Urinary bladder (tissue), 4 donors: ENCODE results near the gene LMNA. TPM values are rescaled to one million over a fixed set of nuclear protein-coding genes. Genes with fewer than 3 reads are reported as not detected.
A peak's percentile ranks its signal among the peaks of the same experiment; 100 is the strongest.
"Not testable (repeated sequence)": the region's sequence is repeated elsewhere in the genome, so short reads cannot be mapped to it uniquely, and the experiment has no call there.

Source experiments
- DNase-seq: peaks from one replicate; pipeline ENCODE4 v3.0.0-alpha.2; 2015; ENCODE audit errors: extremely low spot score
- H3K27ac ChIP-seq: one replicate; pipeline ENCODE4 v1.5.1; 2013; ENCODE audit warnings: low read depth, mild to moderate bottlenecking, moderate library complexity
- H3K36me3 ChIP-seq: one replicate; pipeline ENCODE4 v1.6.1; 2013; ENCODE audit warnings: mild to moderate bottlenecking, moderate library complexity; ENCODE audit not compliant: insufficient read depth
- H3K4me1 ChIP-seq: one replicate; pipeline ENCODE4 v1.6.1; 2013; ENCODE audit warnings: mild to moderate bottlenecking, moderate library complexity; ENCODE audit not compliant: insufficient read depth
- H3K4me3 ChIP-seq: one replicate; pipeline ENCODE4 v1.5.1; 2013; ENCODE audit warnings: low read depth, low read length
- WGBS: extraction: QIAGEN DNeasy Blood & Tissue Kit; methylation state at CpG from one replicate; pipeline ENCODE4 v1.1.7; 2013; 5-methylcytosine and 5-hydroxymethylcytosine counted together
- polyA plus RNA-seq: library from polyadenylated mRNA; stranded (reverse); fragments of 200-250 nt; gene quantifications from one replicate; pipeline ENCODE4 v1.2.3, GENCODE V29; 2013
- total RNA-seq: library from RNA; depleted of rRNA; stranded (reverse); fragments of >200 nt; gene quantifications from one replicate; pipeline ENCODE4 v1.2.3, GENCODE V29; 2014
- donor health status: healthy with polysubstance abuse.
- donor health status: healthy.

The LMNA gene
- 224 TPM for total RNA-seq
- polyA plus RNA-seq = 306 TPM

- WGBS = under 1% methylated on average over 37 of the region's 37 CpGs
- H3K36me3 ChIP-seq = no peaks in the 10 kb centered on the region
- no peaks in the 10 kb centered on the region for H3K4me1 ChIP-seq
- H3K27ac ChIP-seq = peak within 1 kb of the TSS; percentile 95
- DNase-seq = no peak
- H3K4me3 ChIP-seq = peak within 1 kb of the TSS; percentile 96
Observed at GRCh38 chr1:156114101-156114918, at the start of gene LMNA. LMNA (plus strand) TSS chr1:156114711; CDS start chr1:156114919, 208 bp downstream.

GRCh38 chr1:156065212-156065611 is 49.3 kb upstream of the LMNA start:
- 88% methylated on average over 3 of the region's 3 CpGs for WGBS
- no peaks in the 10 kb centered on the region for H3K4me1 ChIP-seq
- no peaks in the 10 kb centered on the region for H3K36me3 ChIP-seq
- no peak overlapping the region for H3K27ac ChIP-seq
- DNase-seq = no peak
- no peak overlapping the region for H3K4me3 ChIP-seq

- Histone ChIP-seq H3K27ac (no peak overlapping the region), H3K4me3 (no peak overlapping the region), H3K36me3 (no peaks in the 10 kb centered on the region), H3K4me1 (no peaks in the 10 kb centered on the region)
- 69% methylated on average over 16 of the region's 16 CpGs for WGBS
- DNase-seq = no peak
Observed at GRCh38 chr1:156065871-156066270, 48.6 kb upstream of the LMNA start.

GRCh38 chr1:156067262-156067661 is 47.2 kb upstream of the LMNA start:
- Histone ChIP-seq H3K4me1 (no peaks in the 10 kb centered on the region), H3K4me3 (no peak overlapping the region), H3K36me3 (no peaks in the 10 kb centered on the region), H3K27ac (no peak overlapping the region)
- DNase-seq = no peak
- 87% methylated on average over 2 of the region's 2 CpGs for WGBS

GRCh38 chr1:156069490-156070455 is 44.7 kb upstream of the LMNA start:
- Histone ChIP-seq H3K27ac (no peak overlapping the region), H3K4me3 (no peak overlapping the region), H3K4me1 (no peaks in the 10 kb centered on the region), H3K36me3 (no peaks in the 10 kb centered on the region)
- DNase-seq = no peak
- WGBS = 78% methylated on average over 3 of the region's 3 CpGs

- no peak overlapping the region for H3K27ac ChIP-seq
- 48% methylated on average over 4 of the region's 4 CpGs for WGBS
- no peak overlapping the region for H3K4me3 ChIP-seq
- H3K36me3 ChIP-seq = no peaks in the 10 kb centered on the region
- DNase-seq = no peak
- H3K4me1 ChIP-seq = no peaks in the 10 kb centered on the region
Observed at GRCh38 chr1:156070548-156070947, 44.0 kb upstream of the LMNA start.

- WGBS = 87% methylated on average over 7 of the region's 7 CpGs
- not testable (repeated sequence) for H3K4me3 ChIP-seq, H3K27ac ChIP-seq, H3K4me1 ChIP-seq, H3K36me3 ChIP-seq, DNase-seq
Observed at GRCh38 chr1:156071332-156071816, 43.1 kb upstream of the LMNA start.

- H3K36me3 ChIP-seq = no peaks in the 10 kb centered on the region
- no peaks in the 10 kb centered on the region for H3K4me1 ChIP-seq
- no peak overlapping the region for H3K4me3 ChIP-seq
- no peak overlapping the region for H3K27ac ChIP-seq
- 51% methylated on average over 6 of the region's 6 CpGs for WGBS
- DNase-seq = no peak
Observed at GRCh38 chr1:156072251-156072650, 42.3 kb upstream of the LMNA start.

- no peak overlapping the region for H3K4me3 ChIP-seq
- DNase-seq = no peak
- WGBS = 30% methylated on average over 1 of the region's 1 CpG
- no peaks in the 10 kb centered on the region for H3K36me3 ChIP-seq
- H3K4me1 ChIP-seq = no peaks in the 10 kb centered on the region
- H3K27ac ChIP-seq = no peak overlapping the region
Observed at GRCh38 chr1:156073110-156073687, 41.3 kb upstream of the LMNA start.

GRCh38 chr1:156073740-156074139 is 40.8 kb upstream of the LMNA start:
- H3K4me3 ChIP-seq = no peak overlapping the region
- 43% methylated on average over 5 of the region's 5 CpGs for WGBS
- H3K27ac ChIP-seq = no peak overlapping the region
- no peak for DNase-seq
- H3K4me1 ChIP-seq = no peaks in the 10 kb centered on the region
- no peaks in the 10 kb centered on the region for H3K36me3 ChIP-seq

- DNase-seq = no peak
- H3K27ac ChIP-seq = no peak overlapping the region
- H3K4me3 ChIP-seq = no peak overlapping the region
- no peaks in the 10 kb centered on the region for H3K36me3 ChIP-seq
- WGBS = 62% methylated on average over 8 of the region's 8 CpGs
- H3K4me1 ChIP-seq = no peaks in the 10 kb centered on the region
Observed at GRCh38 chr1:156074661-156075060, 39.9 kb upstream of the LMNA start.

- Histone ChIP-seq H3K4me3 (no peak overlapping the region), H3K36me3 (no peaks in the 10 kb centered on the region), H3K27ac (no peak overlapping the region), H3K4me1 (no peaks in the 10 kb centered on the region)
- DNase-seq = no peak
- 64% methylated on average over 3 of the region's 3 CpGs for WGBS
Observed at GRCh38 chr1:156075162-156075561, 39.3 kb upstream of the LMNA start.

GRCh38 chr1:156075775-156076204 is 38.7 kb upstream of the LMNA start:
- H3K36me3 ChIP-seq = no peaks in the 10 kb centered on the region
- H3K27ac ChIP-seq = no peak overlapping the region
- WGBS = 63% methylated on average over 4 of the region's 4 CpGs
- no peak for DNase-seq
- H3K4me1 ChIP-seq = no peaks in the 10 kb centered on the region
- no peak overlapping the region for H3K4me3 ChIP-seq
